ENCODE data around the gene BTBD9.

Gene BTBD9

DNA sequence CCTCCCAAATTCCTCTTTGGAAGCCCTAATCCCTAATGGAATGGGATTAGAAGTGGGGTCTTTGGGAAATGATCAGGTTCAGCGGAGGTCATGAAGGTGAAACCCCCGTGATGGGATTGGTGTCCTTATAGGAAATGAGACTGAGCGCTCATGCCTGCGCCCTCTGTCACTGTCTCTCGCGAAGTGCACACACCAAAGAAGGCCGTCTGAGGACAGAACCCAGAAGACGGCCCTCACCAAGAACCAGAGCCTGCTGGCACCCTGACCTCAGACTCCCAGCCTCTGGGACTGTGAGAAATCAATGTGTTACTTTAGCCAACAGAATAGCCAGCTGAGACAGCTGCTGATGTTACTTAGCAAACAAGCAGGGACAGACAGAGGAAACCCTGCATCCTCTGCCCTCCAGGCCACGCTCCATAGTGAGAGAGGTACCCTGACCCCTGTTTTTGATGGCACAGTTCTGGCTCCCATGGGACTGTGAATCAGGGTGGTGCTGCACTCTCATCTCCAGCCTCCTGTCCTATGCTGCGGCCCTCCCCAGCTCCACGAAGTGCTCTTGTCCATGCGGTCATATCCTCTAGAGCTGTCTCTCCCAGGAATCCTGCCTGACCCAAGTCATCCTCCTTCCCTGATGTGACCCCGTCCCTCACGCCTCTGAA lies 450.9 kb downstream of the BTBD9 start:
- no peak for FAIRE-seq

- no peak for FAIRE-seq
Observed at GRCh38 chr6:38187811-38188590, 451.7 kb downstream of the BTBD9 start.

GRCh38 chr6:38187325-38187724 lies 452.4 kb downstream of the BTBD9 start:
- FAIRE-seq: no peak

DNA sequence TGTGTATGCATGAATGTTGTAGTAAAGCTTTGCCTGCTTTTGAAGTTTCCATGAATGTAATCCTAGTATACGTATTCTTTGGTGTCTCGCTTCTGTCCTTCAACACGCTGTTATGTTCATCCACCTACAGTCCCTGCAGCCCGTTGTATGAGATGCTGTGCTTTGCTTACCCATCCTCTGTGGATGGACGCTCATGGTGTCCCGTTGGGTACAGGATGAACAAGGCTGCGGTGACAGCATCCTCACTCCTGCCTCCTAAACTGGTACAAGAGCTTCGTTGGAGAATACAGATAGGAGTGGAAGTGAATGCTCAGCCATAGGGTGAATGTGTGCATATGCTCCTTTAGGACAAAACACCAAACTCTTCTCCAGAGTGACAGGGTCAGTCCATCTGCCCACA lies 454.0 kb downstream of the BTBD9 start:
- no peak for FAIRE-seq

- FAIRE-seq: no peak
Observed at GRCh38 chr6:38185244-38185643, 454.5 kb downstream of the BTBD9 start.

DNA sequence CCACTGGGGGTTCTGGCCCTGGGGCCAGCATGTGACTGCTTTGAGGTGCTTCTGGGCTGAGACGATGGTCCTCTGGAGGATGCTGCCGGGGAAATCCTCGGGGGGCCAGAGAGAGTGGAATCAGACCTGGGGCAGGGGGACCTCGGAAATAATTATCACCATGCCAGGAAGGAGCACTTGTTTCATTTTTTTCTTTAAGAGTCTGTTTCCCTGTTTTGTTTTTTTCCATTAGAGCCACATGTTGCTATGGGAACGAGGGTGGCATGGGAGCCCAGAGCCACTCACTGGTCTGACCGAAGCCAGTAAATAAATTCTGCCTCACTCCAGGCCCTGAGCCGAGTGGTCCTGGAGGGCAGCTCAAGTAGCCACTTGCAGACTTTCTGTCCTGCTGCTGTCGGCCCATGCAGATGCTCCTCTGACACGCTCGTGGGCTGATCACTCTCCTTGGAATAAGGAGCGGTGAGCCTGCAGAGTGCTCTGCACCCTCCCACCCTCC lies 455.1 kb downstream of the BTBD9 start:
- FAIRE-seq: no peak

- no peak for FAIRE-seq
Observed at GRCh38 chr6:38183856-38184584, 455.7 kb downstream of the BTBD9 start.

DNA sequence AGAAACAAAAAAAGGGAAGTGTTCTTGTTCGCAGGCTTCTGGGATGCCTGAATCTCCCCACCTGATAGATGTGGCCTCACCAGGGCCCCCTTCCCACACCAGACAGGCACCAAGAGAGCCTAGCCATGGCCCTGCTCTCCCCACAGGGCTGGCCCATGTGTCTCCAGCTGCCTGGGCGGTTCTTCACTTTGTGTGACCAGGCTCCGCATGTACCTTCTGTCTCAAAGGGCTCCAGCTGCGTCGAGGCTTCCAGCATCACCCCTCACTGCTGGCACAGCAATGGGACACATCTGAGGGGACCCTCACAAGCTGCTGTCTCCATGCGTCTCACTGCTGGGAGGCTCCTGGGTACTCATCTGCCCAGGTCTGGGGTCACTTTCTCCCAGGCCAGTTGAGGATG lies 457.3 kb downstream of the BTBD9 start:
- no peak for FAIRE-seq

DNA sequence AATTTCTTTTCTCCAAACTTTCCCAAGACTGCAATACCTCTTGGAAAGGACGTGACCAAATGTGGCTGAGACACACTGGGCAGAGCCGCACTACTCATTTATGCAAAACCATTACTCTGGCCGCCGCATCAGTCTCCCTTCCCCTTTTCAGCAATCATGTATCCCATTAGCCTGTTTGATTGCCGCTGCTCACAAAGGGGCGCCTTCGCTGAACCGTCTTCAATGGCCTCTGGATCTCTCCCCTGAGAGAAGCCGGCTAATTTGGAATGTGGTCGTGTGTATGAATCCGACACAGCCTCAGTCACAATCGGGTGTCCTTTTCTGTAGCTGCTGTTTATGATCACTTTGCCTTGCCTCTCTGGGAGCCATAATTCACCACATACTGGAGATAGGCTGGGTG lies 459.1 kb downstream of the BTBD9 start:
- FAIRE-seq: no peak

DNA sequence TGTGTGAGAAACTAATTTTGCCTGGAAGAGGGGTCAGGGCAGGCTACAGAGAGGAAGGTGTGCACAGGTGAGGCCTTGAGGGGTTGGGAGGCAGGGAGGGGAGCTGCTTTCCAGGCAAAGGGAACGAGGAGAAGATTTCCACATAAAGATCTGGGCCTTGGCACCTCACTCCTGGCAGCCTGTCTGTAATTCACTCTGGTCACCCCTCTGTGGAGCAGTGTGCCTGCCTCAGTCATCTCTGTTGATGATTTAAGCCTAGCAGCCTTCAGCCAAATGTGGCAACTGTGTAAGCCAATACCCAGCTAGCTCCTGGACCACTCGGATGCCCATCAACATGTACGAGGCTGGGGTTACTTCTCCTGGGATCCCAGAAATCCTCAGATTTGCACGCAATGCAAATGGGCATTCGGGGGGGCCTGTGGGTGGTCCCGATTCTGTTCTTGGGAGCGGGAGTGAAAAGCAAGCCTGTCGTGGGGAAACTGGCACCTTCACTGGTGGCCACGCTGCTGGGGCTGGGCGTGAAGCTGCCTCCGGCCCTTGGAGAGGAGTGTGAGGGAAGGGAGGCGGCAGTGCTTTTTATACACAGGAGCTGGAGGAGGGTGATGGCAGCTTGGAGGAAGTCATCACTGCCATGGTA lies 459.8 kb downstream of the BTBD9 start:
- no peak for FAIRE-seq

- FAIRE-seq: no peak
Observed at GRCh38 chr6:38179300-38179699, 460.4 kb downstream of the BTBD9 start.

- no peak for FAIRE-seq
Observed at GRCh38 chr6:38178584-38178886, 461.2 kb downstream of the BTBD9 start.

DNA sequence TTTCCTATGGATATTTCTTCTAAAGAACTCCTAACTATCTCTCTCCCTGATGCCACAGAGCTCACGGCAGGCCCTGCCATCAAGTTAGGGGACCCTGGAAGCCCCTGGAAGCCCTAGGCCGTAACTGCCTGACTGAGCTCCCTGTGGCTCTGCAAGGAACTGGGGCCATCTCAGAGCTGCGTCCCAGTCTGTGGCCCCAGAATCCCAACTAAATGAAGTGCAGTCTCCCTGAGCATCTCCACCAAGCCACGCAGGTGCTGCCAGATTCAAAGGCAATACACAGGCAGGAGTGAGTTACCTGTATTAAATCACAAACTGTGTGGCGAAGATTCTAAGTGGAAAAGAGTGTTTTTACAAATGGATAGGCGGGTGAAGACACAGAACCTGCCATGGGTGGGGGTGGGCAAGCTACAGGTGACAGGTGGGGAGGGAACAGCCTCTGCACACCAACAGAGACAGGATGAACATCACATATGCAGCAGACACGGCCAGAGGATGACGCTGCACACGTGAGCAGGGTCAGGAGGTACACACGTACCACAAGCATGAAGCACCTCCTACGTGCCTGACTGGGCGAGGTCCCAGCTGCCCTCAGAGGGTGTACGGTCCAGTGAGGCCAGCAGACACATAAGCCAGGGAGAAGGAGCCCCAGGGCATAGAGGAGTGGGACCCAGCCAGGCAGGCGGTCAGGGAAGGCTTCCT lies 461.7 kb downstream of the BTBD9 start:
- no peak for FAIRE-seq

GRCh38 chr6:38176797-38177751 lies 462.7 kb downstream of the BTBD9 start:
- FAIRE-seq: no peak

DNA sequence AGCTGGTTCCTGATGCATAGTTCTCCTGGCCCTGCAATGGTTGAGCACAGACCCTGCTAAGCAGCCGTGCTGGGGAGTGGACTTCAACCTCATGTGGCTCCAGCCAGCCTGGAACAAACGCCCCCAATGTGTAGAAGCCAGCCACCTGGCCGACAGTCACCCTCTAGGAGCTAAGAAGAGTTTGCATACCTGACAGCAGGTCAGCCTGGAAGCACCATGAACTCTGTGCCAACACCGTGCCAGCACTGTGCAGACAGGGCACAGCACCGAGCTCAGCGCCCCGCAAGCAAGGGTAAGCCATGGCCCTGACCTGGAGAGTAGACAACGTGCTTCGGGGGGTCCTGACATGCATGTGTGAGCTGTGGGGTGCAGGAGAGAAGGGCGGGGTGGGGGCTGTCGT lies 463.9 kb downstream of the BTBD9 start:
- FAIRE-seq: no peak

DNA sequence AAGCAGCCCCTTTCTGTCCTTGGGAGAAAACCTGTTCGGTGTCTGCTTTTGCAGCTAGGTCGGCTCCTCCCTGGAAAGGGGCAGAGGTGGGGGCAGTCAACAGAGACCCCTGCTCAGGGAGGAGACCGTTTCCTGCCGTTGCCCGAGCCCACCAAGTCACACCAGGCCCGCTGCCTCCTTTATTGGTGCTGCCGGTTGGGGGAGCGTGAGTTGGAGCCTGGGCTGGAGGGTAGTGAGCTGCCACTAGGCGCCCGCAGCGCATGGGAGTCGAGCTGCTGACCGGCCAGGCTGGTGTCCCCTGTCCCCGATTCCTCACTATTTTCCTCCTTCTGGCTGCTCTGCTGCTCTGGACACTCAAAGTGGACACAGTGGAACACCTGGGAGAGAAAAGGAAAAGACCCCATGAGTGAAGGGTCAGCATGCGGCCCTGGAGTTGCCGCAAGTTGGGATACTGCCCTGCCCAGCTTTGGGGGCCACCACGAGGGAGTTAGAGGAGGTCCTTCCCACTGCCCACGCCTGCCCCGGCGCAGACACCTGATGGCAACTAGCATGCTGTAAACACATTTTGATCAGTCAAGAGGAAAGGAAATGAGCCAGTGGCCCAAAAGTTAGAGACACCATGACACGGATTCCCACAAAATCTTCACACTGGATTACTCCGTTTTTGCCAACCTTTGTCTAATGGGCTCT lies 464.8 kb downstream of the BTBD9 start:
- no peak for FAIRE-seq

DNA sequence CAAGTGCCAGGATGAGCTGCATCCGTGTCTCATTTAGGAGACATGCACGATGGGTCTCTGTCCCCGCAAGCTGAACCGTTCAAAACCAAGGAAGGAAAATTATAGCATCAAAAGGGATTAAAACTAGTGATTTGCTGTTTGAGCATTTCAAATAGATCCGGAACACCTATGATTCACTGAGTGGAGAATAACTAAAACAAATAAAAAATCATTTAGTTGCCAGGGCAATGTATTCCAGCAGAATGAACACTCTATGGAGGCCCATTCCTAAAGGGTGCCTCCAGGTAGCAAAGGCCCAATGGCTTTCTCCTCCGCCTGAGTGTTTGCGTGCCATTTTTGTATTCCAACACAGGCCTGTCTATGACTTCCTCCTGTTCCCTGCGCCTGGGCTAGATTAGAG lies 465.4 kb downstream of the BTBD9 start:
- no peak for FAIRE-seq

GRCh38 chr6:38173909-38174308 lies 465.8 kb downstream of the BTBD9 start:
- FAIRE-seq: no peak

DNA sequence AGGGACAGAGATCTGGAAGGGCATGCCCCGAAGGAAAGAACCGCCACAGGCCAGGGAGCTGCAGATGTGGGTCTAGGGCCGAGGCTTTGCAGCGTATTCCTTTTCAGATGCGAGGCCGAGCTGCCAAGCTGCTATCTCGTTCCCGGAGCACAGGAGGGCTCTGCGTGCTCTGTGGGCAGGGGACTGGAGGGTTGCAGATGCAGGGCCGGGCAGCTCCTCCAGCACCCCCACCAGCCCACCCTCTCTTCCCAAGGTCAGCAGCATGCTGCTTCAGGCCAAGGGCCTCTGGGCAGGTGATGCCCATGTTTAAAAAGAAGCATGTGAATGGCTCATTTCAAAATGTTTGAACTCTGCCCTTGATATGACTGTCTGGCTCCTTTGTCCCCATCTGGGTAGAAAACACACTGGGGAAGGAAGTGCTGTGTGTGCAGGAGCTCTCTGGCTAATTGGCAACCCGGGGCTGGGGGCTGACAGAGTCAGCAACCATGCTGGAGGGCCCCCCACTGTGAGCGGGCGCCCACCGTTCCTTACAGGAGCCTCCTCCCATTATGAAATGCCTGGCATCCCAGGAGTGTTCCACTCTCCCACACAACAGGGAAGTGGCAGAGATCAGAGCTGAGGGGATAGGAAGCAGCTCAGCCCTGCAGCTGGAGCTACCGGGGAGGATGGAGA lies 466.9 kb downstream of the BTBD9 start:
- no peak for FAIRE-seq

Data from colon (tissue), 2 donors.